HL-60/S4 treated with phorbol 12-myristate 13-acetate at 8.2 ng/mL for 4 days and 3 days (cell line): ENCODE data around the gene ACOXL.

Experiments used
- in situ Hi-C: fragments of 300-500 bp; cut with MboI; formaldehyde crosslinking; loops from 2 replicates; pipeline ENCODE4 v1.15.0; 2022; ENCODE audit warnings: low sequenced_read_pairs

The ACOXL gene

GRCh38 chr2:110718382-110718781, 14.0 kb upstream of the ACOXL start:
- in situ Hi-C loops = no loop called here

GRCh38 chr2:110718990-110719389, 13.4 kb upstream of the ACOXL start:
- in situ Hi-C loops = no loop called here

DNA sequence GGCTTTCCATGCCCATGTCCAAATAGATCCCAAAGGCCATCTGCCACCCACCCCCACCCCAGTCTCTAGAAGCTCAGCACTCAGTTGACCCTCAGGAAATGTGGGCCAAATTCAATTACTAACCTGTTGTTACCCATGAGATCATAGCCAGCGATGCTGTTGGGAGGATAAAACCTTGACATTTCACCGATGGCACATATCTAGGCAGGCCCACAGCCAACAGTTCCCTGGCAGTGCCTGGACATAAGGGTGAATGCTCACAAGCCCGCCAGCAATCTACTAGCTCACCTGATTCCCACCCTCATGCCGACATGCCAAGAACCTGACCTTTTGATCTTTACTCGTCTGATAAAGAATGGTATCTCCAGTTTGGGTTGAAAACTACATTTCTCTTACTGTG, 11.8 kb upstream of the ACOXL start:
- in situ Hi-C loops = no loop called here

DNA sequence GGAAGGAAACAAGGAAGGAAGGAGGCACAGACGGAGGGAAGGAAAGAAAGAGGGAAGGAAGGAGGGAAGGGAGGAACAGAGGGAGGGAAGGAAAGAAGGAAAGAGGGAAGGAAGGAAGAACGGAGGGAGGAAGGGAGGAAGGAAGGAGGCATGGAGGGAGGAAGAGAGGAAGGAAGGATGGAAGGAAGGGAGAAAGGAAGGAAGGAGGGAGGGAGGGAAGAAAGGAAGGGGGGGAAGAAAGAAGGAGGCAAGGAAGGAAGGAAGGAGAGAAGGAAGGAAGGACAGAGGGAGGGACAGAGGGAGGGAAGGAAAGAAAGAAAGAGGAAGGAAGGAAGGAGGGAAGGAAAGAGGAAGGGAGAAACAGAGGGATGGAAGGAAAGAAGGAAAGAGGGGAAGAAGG, 7.6 kb upstream of the ACOXL start:
- in situ Hi-C loops = no loop called here

GRCh38 chr2:110725370-110725769, 7.0 kb upstream of the ACOXL start:
- in situ Hi-C loops = no loop called here

- in situ Hi-C loops = no loop called here
Observed at GRCh38 chr2:110725859-110726258, 6.5 kb upstream of the ACOXL start.

DNA sequence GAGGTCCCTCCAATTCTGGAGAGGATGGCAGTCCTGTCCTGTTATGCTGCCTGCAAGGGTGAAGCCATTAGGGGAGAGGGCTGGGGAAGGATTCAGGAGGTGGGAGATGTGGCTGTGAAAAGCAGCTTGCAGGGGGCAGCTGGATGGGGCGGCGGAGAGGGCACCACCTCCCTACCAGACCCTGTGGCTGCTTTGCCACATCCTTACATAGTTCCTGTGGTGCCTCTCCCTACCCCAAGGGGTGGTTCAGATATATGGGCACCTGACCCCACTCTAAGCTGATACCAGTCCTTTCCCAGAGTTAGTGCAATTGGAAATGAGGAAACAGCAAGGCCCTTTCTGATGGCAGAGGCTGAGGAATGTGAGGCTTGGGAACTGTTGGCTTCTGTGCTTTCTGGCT, 6.1 kb upstream of the ACOXL start:
- in situ Hi-C loops = no loop called here

- in situ Hi-C loops = no loop called here
Observed at GRCh38 chr2:110727923-110728322, 4.5 kb upstream of the ACOXL start.

GRCh38 chr2:110729106-110729505, 3.3 kb upstream of the ACOXL start:
- in situ Hi-C loops = no loop called here

DNA sequence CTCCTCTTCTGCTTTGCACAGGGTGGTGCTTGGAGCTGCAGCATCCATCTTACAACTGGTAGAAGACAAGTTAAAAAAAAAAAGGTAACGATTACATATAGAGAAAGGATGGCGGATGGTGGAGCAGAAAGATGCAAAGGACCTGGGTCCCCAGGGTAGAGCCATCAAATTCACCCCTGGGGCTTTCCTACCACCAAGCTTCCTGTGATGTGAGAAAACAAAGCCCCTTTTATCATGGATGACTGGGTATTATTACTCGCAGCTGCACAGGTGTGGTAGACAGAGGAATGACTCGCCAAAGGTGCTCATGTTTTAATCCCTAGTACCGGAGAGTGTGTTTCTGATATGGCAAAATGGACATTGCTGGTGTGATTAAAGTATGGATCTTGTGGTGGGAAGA, 1.3 kb upstream of the ACOXL start:
- in situ Hi-C loops = no loop called here

- in situ Hi-C loops = no loop called here
Observed at GRCh38 chr2:110735366-110735765, 3.0 kb downstream of the ACOXL start.

GRCh38 chr2:110737783-110738182, 5.4 kb downstream of the ACOXL start:
- in situ Hi-C loops = no loop called here

GRCh38 chr2:110740747-110741349, 8.5 kb downstream of the ACOXL start:
- in situ Hi-C loops = no loop called here

- in situ Hi-C loops = no loop called here
Observed at GRCh38 chr2:110741491-110741980, 9.2 kb downstream of the ACOXL start.

DNA sequence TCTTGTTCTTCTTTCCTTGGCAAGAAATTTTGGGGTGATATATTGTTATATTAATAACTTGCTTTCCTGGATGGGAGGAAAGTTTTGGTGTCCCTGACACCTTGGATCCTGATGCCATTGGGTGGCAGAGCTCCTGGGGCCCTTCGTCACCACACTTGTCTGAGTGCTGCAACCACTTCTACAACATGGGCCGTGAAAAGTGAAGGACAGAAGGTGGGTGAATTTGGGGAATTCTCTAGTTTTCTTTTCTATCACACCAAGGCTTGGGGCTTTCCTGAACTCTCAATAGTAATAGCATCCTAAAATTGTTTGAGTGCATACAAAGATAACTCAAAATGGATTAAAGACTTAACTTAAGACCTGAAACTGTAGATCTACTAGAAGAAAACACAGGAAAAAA, 10.0 kb downstream of the ACOXL start:
- in situ Hi-C loops = no loop called here

- in situ Hi-C loops = no loop called here
Observed at GRCh38 chr2:110743600-110743999, 11.2 kb downstream of the ACOXL start.

- in situ Hi-C loops = no loop called here
Observed at GRCh38 chr2:110744429-110744828, 12.1 kb downstream of the ACOXL start.

GRCh38 chr2:110745048-110745447, 12.7 kb downstream of the ACOXL start:
- in situ Hi-C loops = no loop called here

DNA sequence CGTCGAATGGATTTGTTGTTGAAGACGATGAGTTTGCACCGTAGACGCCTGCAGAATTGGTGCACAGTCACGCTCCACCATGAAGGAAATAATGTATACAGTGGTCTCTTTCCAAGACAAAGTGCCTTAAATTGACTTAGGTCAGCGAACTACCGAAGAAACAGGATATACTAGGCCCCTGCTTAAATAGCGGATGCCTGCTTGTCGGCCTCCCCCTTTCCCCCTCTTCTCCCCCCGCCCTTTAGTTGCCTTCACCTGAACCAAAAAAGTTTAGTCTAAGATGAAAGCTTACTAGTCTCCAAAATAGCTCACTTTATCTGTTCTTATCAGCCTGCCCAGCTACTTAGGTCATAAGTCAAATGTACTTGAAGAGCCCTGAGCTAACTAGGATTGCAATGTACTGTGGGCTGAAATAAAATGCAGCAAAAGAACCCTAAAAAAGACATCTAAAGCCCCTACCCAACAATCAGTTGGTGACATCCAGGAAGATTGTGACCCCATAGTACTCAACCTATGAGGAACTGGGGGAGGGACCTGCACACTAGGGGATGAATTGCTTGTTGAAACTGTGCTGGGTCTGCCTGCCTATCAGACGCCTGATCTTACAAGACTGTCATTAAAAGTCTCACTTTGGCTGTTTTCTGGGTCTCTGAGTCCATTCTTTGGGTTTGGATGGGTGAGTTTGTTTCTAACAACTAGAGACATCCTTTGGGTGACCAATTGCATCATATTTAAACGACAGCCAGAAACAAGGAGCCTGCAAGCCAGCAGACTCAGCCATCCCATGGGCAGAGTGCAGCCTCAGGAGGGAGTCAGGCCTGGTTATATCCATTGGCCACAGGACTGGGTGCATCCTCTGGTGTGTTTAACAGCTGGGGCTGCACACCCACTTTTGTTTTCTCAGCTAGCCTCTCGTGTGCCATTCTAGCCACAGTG, 14.5 kb downstream of the ACOXL start:
- in situ Hi-C loops = no loop called here

GRCh38 chr2:110747522-110748488, 15.4 kb downstream of the ACOXL start:
- in situ Hi-C loops = no loop called here

- in situ Hi-C loops = no loop called here
Observed at GRCh38 chr2:110748489-110748867, 16.1 kb downstream of the ACOXL start.
